GM12891 (cell line): Measurements from ENCODE around the gene MSGN1.
"Not testable (repeated sequence)": the region's sequence is repeated elsewhere in the genome, so short reads cannot be mapped to it uniquely, and the experiment has no call there.

Experiments
- DNase-seq: peaks from one replicate; pipeline ENCODE4 v3.0.0; 2011; ENCODE audit warnings: low spot score; ENCODE audit not compliant: insufficient read length
- FAIRE-seq: peaks from 2 replicates; lab custom pipeline; 2011; peaks lifted over from hg19 to GRCh38; lab: Jason Lieb, UNC
- PAX5 ChIP-seq: IDR thresholded peaks from 2 replicates; pipeline ENCODE4 v1.6.1; 2011; ENCODE audit warnings: low read length, moderate library complexity, mild to moderate bottlenecking; ENCODE audit not compliant: insufficient read depth, severe bottlenecking
- POLR2A ChIP-seq: IDR thresholded peaks from 2 replicates; pipeline ENCODE4 v1.6.1; 2011; ENCODE audit warnings: low read depth, low read length, control low read depth
- POLR2AphosphoS5 ChIP-seq: IDR thresholded peaks from 2 replicates; pipeline ENCODE4 v1.6.1; 2011; ENCODE audit warnings: low read depth, low read length, control low read depth
- POU2F2 ChIP-seq: IDR thresholded peaks from 2 replicates; pipeline ENCODE4 v1.6.1; 2011; ENCODE audit warnings: low read depth, mild to moderate bottlenecking, control low read depth, low read length, moderate library complexity
- SPI1 ChIP-seq: IDR thresholded peaks from 2 replicates; pipeline ENCODE4 v1.6.1; 2011; ENCODE audit warnings: low read depth, low read length, control low read depth
- TAF1 ChIP-seq: IDR thresholded peaks from 2 replicates; pipeline ENCODE4 v1.6.1; 2011; ENCODE audit warnings: low read depth, low read length, control low read depth

MSGN1 gene

GRCh38 chr2:17822445-17823117 is 6.3 kb downstream of the MSGN1 start:
- DNase-seq (no peak), FAIRE-seq (peak; percentile 72)
- TF ChIP-seq SPI1 (no peak), POLR2A (no peak), POU2F2 (no peak), PAX5 (no peak), POLR2AphosphoS5 (no peak), TAF1 (no peak)

GRCh38 chr2:17823646-17824045 is 7.4 kb downstream of the MSGN1 start:
- not testable (repeated sequence) for DNase-seq, FAIRE-seq

- TF ChIP-seq SPI1, result no peak
- no peak for TF ChIP-seq POLR2AphosphoS5
- no peak for TF ChIP-seq POU2F2
- TF ChIP-seq TAF1, result no peak
- no peak for TF ChIP-seq PAX5
- TF ChIP-seq POLR2A, result no peak
- DNase-seq (no peak), FAIRE-seq (no peak)
These were observed 11.1 kb downstream of the MSGN1 start for GRCh38 chr2:17827316-17827715.

- FAIRE-seq (no peak), DNase-seq (no peak)
- TF ChIP-seq POU2F2, result no peak
- no peak for TF ChIP-seq SPI1
- TF ChIP-seq POLR2A, result no peak
- no peak for TF ChIP-seq PAX5
- TF ChIP-seq TAF1, result no peak
- TF ChIP-seq POLR2AphosphoS5, result no peak
These were observed 11.5 kb downstream of the MSGN1 start for GRCh38 chr2:17827785-17828184.

- peak; percentile 48 for DNase-seq
- TF ChIP-seq POLR2AphosphoS5 (no peak), SPI1 (no peak), POLR2A (no peak), TAF1 (no peak), PAX5 (no peak), POU2F2 (no peak)
- peak; percentile 83 for FAIRE-seq
These were observed 14.1 kb downstream of the MSGN1 start for GRCh38 chr2:17830053-17831034.

GRCh38 chr2:17835516-17835915 is 19.3 kb downstream of the MSGN1 start:
- DNase-seq, result no peak
- no peak for FAIRE-seq
- TF ChIP-seq POLR2A, result no peak
- TF ChIP-seq POLR2AphosphoS5, result no peak
- TF ChIP-seq PAX5, result no peak
- TF ChIP-seq SPI1, result no peak
- no peak for TF ChIP-seq POU2F2

GRCh38 chr2:17839959-17840358 is 23.7 kb downstream of the MSGN1 start:
- no peak for TF ChIP-seq PAX5
- no peak for TF ChIP-seq SPI1
- no peak for TF ChIP-seq POU2F2
- no peak for TF ChIP-seq POLR2A
- TF ChIP-seq POLR2AphosphoS5, result no peak
- TF ChIP-seq TAF1, result no peak
- FAIRE-seq (no peak), DNase-seq (no peak)

- FAIRE-seq, result no peak
- no peak for DNase-seq
- no peak for TF ChIP-seq POLR2A
- no peak for TF ChIP-seq POLR2AphosphoS5
- TF ChIP-seq SPI1, result no peak
- TF ChIP-seq PAX5, result no peak
- TF ChIP-seq POU2F2, result no peak
These were observed 27.2 kb downstream of the MSGN1 start for GRCh38 chr2:17843457-17843856.

- no peak for FAIRE-seq
- TF ChIP-seq POLR2A (no peak), POU2F2 (no peak), TAF1 (no peak), PAX5 (no peak), POLR2AphosphoS5 (no peak), SPI1 (no peak)
- DNase-seq, result no peak
These were observed 29.5 kb downstream of the MSGN1 start for GRCh38 chr2:17845806-17846205.

GRCh38 chr2:17846676-17847075 is 30.4 kb downstream of the MSGN1 start:
- FAIRE-seq (no peak), DNase-seq (no peak)
- TF ChIP-seq TAF1 (no peak), POU2F2 (no peak), PAX5 (no peak), SPI1 (no peak), POLR2AphosphoS5 (no peak), POLR2A (no peak)
